ENCODE results near the gene EXT2.

Gene EXT2

DNA sequence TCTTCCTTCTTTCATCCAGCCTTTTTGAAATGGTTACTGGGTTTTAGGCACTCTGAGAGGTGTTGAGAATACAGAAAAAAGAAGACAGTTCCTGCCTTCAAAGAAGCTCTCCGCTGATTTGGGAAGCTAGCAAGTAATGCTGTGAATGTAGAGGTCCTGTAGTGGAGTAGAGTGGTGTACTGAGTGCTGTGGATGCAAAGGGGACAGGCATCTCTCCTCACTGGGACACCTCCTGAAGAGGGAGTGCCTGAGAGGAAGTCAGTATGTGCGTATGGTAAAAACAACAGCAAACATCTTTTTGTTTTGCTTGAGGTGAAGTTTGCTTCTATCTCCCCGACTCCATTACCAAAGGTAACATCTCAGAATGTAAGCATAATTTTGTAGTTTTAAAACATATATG is 77.5 kb downstream of the EXT2 start:
- DNase-seq = no peak

GRCh38 chr11:44174842-44175241 is 79.4 kb downstream of the EXT2 start:
- DNase-seq = no peak

DNA sequence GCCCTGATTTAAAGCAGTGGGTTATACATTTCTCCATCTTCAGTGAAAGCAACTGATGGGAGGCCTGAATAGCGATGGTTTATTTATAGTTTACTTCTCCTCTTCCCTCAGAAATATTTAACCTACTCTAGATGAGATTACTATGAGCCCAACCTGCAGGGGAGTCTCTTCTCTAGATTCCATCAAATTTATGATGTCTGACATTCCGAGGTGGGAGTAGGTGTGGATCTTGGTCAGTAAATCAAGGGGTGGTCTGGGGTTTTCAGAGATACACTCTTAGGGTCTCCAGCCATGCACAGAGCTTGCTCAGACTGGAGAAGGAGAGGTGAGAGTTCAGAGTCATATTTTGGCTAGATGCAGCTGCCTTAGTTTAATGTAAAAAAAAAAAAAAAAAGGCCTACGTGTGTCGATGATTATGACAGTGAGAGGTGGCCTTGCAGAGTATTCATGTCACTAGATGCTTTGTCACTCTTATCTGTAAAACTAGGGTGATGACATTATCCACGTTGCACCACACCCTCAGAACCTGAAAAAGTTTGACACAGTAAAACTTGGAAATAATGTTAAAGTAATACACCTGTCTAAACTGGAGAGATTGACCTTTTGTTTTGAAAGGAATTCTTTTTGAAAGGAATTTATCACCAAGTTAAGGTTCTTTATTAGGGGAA is 81.2 kb downstream of the EXT2 start:
- DNase-seq = no peak

- no peak for DNase-seq
Measured at GRCh38 chr11:44177905-44178304, 82.4 kb downstream of the EXT2 start.

GRCh38 chr11:44178381-44178780 is 82.9 kb downstream of the EXT2 start:
- DNase-seq = no peak

DNA sequence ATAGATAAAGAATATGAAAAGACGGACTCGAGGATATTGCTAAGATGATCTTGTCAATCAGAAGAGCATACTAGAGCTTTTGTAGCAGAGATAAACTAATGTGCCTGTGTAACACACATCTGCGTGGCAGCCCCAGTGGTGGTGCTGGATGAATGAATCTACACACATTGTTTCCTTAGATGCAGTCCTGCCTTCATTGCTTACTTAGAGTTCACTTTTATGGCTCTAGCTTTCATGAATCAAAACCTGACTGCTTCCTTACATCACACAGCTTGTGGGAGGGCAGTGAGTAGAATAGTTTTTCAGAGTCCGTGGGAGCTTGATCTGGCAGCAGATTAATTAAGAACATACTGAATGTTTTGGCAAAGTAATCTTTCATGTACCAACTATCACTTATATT is 83.7 kb downstream of the EXT2 start:
- no peak for DNase-seq

DNA sequence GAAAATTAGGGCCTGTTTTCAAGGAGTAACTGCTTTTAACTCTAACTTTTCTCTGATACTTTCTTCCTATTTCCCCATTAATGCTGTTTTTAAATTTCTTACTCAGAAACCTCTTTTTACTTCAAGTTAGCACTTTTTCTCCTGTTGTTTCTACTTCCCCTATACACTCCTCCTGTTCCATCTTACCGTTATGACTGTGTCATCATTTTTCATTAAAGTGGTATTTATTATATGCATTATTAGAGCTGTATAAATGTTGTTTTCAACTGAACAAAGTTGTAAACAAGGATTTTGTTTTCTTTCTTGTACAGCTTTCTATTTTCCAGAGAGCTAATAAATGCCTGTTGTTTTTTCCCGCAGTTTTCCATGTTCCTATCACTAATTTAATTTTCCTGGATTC is 84.6 kb downstream of the EXT2 start:
- DNase-seq = no peak

GRCh38 chr11:44185522-44185921 is 90.0 kb downstream of the EXT2 start:
- no peak for DNase-seq

- DNase-seq = no peak
Measured at GRCh38 chr11:44186321-44186930, 90.9 kb downstream of the EXT2 start.

DNA sequence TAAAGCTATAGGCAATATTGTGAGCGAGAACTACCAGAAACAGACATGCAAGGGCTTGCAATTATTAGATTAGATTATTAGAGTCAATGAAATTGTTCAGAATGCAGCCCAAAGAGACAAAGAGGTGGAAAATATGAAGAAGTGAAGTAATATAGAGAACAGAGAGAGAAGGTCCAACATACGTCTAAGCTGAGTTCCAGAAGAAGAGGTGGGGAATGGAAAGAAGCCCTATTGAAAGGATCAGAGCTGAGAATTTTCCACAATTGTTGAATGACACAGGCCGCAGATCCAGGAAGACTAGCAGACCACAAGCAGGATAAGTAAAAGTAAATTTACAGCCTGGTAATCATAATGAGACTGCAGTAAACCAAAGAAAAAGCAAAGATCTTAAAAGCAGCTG is 93.2 kb downstream of the EXT2 start:
- no peak for DNase-seq

GRCh38 chr11:44189986-44190882 is 94.8 kb downstream of the EXT2 start:
- DNase-seq = no peak

GRCh38 chr11:44190883-44191230 is 95.4 kb downstream of the EXT2 start:
- DNase-seq = no peak

DNA sequence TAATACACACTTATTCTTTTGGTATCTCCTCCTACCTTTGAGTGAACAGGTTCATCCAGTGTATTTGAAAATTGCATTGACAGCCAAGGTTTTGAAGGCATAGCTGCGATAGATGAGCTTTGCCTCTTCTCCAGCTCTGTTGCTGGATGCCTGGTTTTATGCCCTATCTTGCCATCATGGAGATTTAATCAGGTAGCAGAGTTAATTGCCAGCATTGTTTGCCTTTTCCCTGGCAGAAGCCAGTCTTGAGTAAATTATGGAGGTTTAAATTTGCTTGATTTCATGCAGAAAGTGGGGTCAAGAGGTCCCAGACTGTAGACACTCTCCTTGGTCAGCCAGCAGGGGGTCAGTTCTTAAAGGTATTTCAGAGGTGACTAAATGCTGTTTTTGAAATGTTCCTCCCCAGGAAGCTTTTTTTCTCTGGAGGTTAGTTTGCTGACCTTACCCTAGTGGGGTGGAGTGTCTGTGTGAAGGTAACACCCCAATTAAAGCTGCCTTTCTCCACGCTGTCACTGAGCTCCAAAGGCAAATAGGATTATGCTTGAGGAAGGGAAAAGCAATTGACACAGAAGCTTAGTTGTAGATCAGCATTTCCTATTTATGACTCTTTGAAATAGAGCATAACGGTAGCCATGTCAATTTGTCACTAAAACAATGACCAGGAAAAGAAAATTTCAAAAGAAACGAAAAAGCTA is 96.0 kb downstream of the EXT2 start:
- no peak for DNase-seq

DNA sequence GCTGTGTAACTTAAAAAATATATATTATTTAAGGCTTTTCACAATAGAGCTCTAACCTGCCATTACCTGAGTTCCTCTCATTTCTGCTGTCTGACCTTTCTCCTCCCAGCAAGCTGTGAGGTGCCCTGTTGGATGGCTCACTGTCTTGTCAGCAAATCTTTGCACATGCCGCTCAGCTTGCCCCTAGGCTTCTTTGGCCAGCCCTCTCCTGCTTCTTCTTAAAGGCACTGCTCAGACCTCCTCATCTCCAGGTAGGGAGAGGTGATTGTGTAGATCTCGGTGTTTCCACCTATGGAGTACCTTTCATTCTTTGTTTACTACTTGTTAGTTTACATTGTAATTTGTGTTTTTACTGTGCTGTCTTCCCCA is 96.5 kb downstream of the EXT2 start:
- DNase-seq = no peak

DNA sequence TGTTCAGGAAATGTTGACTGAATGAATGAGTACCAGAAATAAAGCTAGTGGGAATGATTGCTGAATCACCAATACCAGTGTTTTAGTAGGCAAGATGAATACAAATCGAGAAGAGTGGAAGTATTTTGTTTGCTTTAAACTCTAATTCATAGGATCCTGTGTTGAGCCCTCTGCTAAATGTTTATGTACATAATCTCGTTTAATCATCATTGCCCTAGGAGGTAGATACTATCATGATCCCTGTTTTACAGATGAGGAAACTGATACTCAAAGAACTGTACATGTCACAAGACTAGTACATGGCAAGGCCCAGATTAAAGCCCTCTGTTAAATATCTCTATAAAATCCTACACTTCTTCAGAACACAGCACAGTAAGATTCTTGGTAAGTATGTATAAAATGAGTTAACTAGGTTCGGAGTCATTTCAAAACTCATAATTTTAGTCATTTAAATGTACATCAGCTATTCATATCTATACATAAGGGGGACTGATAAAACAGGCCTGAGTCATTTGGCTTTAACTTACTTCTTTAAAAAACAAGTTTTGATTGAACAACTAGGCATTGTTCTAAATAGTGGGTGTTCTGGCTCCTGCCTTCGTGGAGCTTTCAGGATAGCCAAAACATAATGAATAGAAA is 97.1 kb downstream of the EXT2 start:
- DNase-seq = no peak

DNA sequence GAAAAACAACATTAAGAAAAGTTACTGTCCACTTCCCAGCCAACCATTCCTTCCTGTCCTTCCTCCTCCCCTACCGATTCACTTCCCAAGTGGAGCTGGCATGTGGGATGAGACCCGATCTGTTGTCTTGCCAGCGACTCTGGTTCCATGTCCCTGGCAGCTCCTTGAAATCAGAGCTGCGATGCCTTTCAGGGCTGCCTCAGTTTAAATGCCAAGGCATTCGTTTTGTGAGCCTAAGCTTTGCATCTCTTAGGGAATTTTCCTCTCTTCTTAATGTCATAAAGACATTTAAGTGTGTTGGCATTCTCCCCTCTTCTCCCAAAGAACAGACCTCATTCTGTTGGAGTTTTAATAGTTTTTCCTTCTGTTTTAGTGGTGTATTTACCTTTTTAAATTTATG is 98.4 kb downstream of the EXT2 start:
- no peak for DNase-seq

DNA sequence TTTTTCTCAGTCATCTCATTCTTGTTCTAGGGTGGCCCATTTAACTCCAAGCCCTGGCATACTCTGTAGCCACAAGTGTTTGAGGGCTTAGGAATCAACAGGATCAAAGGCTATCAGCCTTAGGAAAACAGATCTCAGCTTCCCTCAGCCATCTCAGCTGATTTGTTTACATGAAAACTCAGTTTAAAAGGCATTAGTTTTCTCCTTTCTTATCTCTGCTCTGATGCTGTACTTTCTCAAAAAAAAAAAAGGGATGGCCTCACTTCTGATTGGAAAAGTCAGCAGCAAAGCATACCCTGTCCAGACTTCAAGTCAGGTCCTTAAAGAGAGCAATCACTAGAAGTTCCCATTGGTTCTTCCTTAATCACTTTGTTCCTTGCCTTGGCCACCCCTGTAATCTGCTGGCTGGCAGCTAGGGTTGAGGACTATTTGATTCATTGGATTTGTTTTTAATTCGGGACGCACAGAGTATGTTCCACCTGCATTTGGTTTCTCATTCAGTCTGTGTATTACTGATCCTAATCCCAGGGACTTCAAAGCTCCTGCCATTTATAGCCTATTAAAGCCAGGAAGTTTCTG is 102.8 kb downstream of the EXT2 start:
- DNase-seq = no peak

GRCh38 chr11:44199298-44199697 is 103.8 kb downstream of the EXT2 start:
- no peak for DNase-seq

DNA sequence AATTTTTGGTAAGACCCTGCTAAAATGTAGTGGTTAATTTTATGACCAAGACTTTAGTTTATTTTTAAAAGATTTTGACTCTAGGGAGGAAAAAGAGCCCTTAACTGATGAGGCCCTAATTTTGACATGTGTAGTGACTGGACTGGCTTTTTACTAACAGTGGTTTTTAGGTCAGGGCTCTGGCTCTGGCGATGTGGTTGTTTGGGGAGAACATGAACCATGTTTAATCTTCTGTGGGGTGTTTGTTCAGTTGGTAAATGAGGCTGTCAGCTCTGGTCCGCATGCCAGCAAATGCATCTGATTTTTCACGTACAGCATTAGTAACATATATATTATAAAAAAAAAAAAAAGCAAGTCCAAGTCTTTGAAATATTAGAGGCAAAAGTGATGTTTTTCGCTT is 104.3 kb downstream of the EXT2 start:
- no peak for DNase-seq

GRCh38 chr11:44203270-44204043 is 108.0 kb downstream of the EXT2 start:
- DNase-seq = no peak

DNA sequence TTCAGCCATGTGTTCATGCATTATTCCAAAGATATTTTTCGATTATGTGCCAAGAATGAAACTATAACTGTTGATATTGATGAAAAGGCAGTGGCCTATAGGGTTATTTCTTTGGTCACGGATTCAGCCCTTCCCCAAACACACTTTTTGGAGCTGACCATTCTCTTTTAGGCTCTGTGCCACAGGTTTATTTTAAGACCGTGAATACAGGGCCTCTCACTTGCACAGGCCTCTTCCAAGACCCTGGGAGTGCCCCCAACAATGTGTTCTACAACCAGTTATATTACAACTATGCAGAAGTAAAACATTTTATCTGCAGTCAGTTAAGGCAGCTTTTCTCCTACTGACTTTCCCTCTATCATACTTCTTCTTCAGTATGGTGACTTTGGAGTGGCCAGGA is 109.9 kb downstream of the EXT2 start:
- no peak for DNase-seq

DNA sequence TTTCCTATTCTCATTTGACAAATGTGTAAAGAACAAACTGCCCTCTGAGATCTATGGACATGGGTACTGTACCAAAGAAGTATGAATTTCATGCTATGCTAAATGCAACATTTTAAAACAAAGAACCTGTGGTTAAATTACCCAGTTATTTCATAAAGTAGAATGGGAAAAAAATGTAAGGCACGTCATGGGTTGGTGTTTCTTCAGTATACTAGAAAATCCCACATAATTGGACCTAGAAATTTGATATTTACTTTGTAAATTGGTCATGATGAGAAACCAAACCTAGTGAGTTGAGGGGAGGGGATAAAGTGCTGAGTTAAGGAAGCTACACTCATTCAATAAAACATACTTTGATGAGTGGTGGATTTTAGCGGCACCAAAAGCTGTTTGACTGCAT is 110.4 kb downstream of the EXT2 start:
- DNase-seq = no peak

Data from C1 segment of cervical spinal cord (tissue), 14 donors.